CD4-positive, alpha-beta T cell treated with Interleukin-10 for 1 hour (primary cell): ENCODE measurements around the gene GPX6.
"Not testable (repeated sequence)": the region's sequence is repeated elsewhere in the genome, so short reads cannot be mapped to it uniquely, and the experiment has no call there.

Experiments used
- DNase-seq: peaks from one replicate; pipeline ENCODE4 v3.0.0-alpha.2; 2020

GPX6 gene

DNA sequence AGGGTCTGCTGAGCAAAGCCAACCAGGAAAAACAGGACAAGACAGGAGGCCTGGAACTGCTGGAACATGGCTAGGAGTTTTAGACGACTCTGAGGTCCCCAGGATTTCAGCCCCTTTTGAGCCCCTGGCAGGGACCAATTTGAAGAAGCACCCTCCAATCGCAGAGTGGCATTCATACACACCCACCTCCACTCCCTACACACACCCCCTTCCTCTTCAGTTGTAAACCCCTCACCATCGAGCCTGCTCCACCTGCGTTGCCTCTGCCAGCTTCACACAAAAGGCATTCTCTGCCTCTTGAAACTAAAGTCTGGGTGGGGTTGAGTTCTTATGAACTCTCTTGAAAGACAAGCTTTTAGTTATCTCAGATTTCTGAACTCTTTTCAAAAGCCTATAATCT is at the start of gene GPX6:
Gene GPX6 (minus strand): TSS at position 118 of the 400 bp plus-strand sequence. CDS start 50 bp downstream, at position 68.
- DNase-seq = no peak

GRCh38 chr6:28563430-28564095 is 48.0 kb upstream of the GPX6 start:
- no peak for DNase-seq

GRCh38 chr6:28558629-28559028 is 43.0 kb upstream of the GPX6 start:
- DNase-seq = no peak

GRCh38 chr6:28555136-28555535 is 39.5 kb upstream of the GPX6 start:
- DNase-seq = no peak

DNA sequence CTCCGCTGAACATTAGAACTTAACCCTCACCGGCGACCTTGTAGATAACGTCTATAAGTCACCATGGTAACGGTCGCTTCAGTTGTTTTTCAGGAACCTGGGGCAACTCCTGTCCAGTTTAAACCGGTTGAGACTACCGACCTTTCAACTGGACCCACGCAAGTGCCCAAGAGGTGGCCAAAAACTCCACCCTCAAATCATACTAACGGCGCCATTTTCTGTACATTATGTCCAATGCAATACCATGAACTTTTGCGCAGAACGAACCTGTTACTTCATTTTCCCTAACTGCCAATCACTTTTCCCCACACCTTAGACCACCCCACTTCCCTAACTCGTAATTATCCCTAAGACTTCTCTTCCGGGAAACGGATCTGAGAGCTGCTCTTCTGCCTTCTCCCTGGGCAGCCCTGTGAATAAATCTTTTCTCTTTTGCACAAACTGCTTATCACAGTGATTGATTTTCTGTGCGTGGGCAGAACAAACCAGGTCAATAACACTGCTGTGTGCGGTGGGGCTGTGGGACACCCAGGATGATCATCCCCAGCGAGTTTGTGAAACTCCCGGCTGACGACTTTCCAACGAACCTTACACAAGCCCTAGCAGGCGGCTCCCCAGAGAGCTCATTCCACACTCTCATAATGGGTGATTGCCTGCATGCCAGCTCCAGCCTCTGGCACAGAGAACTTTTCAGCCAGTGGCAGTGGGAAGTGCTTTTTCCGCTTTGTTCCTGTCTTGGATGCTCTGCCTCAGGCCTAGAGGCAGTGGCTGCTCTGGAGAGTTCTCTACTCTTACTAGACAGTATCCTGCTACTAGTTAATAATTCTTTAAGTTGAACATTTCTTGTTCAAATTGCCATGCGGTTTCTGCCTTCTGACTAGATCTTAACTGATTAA is 38.6 kb upstream of the GPX6 start:
- no peak for DNase-seq

GRCh38 chr6:28553384-28553985 is 37.9 kb upstream of the GPX6 start:
- no peak for DNase-seq

GRCh38 chr6:28551891-28552666 is 36.5 kb upstream of the GPX6 start:
- no peak for DNase-seq

DNA sequence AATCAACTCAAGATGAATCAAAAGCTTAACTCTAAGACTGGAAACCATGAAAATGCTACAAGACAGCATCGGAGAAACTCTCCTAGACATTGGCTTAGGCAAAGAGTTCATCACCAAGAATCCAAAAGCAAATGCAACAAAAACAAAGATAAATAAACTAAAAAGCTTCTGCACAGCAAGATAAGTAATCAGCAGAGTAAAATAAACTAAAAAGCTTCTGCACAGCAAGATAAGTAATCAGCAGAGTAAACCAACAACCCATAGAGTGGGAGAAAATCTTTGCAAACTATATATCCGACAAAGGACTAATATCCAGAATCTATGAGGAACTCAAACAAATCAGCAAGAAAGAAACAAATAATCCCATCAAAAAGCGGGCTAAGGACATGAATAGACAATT is 31.4 kb upstream of the GPX6 start:
- not testable (repeated sequence) for DNase-seq

GRCh38 chr6:28545955-28546354 is 30.4 kb upstream of the GPX6 start:
- DNase-seq = no peak

- peak; percentile 19 for DNase-seq
These were observed 28.3 kb upstream of the GPX6 start for GRCh38 chr6:28543651-28544610.

DNA sequence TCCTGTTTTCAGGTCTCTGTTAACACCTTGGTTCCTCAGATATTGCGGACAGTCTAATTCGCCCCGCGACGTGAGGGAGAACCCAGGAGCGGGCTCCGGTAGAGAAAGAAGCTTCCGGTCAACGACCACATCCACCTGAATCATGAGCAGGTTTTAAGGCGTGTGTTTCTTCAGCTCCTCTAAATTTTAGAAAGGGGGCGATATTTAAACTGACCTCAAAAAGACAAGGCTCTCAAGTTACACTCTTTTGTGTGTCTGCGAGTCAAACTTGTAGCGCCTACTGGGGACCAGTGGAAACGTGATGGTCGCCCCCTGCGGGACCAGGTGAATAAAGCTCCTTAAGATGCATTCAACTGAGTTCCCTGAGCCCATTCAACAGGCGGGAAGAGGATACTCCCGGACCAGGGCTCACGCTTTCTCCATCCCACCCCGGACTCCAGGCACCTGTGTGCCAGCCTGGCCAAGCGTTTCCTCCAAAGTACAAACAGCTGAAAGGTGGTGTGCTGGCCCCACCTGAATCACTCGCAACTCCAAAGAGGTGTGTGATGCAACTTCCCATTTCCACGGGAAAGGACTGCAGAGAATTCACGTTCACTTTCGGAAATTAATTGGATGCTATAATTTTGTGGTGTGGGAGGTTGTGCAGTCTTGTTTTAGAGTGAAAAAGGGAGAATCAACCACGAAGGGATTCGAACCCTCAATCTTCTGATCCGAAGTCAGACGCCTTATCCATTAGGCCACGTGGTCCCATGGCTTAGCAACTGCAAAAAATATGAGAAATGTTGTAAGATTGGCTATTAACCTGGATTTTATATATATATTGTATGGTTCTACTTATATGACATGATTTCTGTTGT is 27.1 kb upstream of the GPX6 start:
- DNase-seq = peak; percentile 66

DNA sequence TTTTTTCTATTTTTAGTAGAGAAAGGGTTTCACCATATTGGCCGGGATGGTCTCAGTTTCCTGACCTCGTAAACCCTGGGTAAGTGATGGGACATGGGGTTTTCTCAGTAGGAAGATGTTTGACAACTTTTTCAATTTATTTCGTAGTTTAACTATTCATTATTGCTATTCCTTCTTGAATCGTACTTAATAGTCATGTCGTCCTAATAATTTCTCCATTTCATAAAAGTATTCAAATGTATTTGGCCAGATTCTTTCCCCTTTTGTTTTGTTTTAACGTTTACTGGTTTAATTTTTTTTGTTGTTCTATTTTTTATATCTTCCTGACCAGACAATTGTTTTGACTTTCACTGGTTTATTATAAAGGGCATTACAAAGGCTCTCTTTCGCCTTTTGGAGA is 26.4 kb upstream of the GPX6 start:
- DNase-seq = no peak

- DNase-seq = peak; percentile 44
These were observed 22.0 kb upstream of the GPX6 start for GRCh38 chr6:28537509-28538140.

DNA sequence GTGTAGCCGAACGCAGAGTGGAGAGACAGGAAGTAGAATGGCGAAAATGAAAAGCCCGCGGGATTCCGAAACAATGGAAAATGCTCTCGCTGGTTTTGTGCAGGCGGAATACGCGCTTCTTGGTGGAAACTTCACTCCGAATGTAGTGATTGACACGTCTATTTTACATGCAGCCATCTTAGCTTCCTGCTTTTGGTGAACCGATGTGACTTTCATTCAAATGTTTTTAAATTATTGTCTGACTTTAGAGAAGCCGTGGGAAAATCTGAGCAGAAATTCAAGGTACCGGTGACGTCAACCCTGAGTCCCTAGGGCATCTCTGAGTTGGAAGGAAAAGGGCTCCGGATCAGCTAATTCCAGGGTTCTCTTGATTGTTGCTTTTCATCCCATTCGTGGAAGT is 21.5 kb upstream of the GPX6 start:
- DNase-seq = no peak

DNA sequence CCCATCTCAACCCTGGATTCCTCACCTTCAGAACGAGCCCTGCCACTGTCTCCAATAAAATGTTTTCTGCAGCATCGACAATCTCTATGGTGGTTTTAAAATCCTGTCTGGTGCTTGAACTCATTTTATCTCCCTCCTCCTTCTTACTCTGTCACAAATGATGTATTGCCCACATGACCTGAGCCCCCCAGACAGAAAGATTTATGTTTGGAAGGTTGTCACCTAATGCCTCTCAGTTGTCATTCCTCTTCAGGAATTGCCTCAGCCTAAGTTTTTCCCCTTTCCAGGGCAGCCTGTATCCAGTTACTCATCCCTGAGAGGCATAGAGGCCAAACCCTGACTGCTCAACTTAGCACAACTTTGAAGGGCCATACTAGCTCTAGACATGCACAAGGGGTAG is 19.3 kb upstream of the GPX6 start:
- DNase-seq = no peak

GRCh38 chr6:28534306-28534705 is 18.7 kb upstream of the GPX6 start:
- DNase-seq = no peak

GRCh38 chr6:28531479-28532128 is 16.0 kb upstream of the GPX6 start:
- DNase-seq = no peak

- no peak for DNase-seq
These were observed 15.2 kb upstream of the GPX6 start for GRCh38 chr6:28530777-28531176.

DNA sequence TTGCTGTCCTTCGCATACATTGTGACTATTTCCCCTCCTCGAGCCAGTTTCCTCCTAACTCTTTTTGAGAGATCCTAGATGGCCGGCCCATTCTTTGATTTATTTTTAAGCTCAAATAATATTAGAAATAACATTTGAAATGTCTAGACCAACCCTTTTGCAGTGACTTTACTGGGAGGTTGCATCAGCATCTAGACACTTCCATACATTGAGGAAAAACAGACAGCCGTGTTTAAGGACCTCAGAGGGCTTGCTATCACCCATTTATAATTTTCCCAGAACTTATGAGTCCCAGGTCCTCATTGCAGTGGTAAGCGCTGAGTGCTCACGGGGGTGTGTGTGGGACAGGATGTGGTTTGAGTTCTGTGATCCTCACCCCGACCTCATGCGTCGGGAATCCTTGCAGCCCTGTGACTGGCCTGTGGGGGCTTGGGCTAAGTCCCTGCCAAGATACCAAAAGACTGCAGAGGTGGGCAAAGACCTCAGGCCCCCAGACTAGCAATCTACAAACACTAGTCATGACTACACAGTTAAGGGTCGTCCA is 10.0 kb upstream of the GPX6 start, which contains the start of gene GPX5:
Gene GPX5 (plus strand): TSS at position 386 of the 544 bp plus-strand sequence. CDS start 133 bp downstream, at position 519.
- peak; percentile 4 for DNase-seq
